ENCODE results near the gene UAP1.

The UAP1 gene

DNA sequence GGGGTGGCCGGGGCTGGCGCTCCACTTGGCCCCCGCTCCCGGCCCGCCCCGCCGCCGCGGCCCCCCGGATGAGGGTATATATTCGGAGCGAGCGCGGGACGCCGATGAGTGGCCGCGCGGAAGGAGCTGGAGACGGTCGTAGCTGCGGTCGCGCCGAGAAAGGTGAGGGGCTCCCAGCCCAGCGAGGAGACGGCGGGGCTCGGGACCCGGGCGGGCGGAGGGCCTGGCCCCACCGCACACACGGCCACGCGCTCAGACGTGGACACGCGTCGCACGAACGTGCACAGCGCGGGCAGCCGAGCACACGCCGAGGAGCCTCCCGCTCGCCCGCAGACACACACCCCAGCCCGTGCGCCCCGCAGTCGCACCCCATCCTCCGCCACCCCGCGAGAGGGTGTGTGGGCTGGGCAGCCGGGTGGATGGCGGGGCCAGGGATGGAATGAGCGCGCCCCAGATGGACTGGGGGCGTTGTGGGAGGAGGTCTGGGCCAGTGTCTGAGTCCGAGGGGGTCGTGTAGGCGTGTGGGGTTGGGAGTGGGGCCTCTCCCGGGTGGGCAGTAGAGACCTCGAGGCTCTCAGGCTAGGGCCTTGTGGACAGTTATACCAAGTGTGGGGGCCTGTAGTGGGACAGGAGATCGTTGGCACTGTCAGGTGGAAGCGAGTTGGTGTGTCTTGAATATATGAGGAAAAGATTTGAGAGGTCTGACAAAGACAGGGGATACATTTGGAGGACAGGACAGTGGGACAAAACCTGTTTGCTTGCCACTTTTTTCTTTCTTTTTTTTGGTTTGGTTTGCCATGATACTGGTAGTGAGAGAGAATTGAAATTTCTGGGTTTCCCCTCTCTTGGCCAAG is at the start of gene UAP1:
Gene UAP1 (plus strand): TSS at position 107 of the 854 bp plus-strand sequence. CDS start 4,347 bp downstream, outside the sequence.
- Histone ChIP-seq H3K27me3 (no peaks in the 10 kb centered on the region), H3K27ac (peak within 1 kb of the TSS; percentile 86), H3K36me3 (peaks cover 10% of the 10 kb centered on the region), H3K4me2 (peak within 1 kb of the TSS; percentile 95), H4K20me1 (no peaks in the 10 kb centered on the region; the same call in 1 of the 2 replicates), H3K4me3 (peak within 1 kb of the TSS; percentile 92), H3K9me3 (no peaks in the 10 kb centered on the region), H3K4me1 (peaks cover 16% of the 10 kb centered on the region), H3K9ac (peak within 1 kb of the TSS; percentile 91)
- TF ChIP-seq Cebpa-rat (IDR thresholded peaks at IDR 0.05), result no peak

DNA sequence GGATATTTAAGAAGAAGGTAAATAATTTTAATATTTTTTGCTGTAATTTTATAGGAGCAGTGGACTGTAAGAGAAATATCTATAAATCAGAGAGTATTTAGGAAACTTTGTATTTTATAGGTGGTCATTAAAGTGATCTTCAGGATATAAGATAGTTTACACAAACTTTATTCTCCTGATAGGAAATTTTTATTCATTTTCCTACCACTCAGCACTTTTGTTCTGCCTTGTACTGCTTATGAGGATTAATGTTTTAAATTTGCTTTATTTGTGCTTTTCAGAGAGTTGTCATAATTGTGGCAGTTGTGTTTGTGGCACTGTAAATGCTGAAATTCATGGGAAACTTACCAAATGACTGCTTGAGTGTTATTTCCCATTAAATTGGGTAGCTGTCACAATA is 34.2 kb upstream of the UAP1 start:
- no peak overlapping the region for H3K27ac ChIP-seq
- no peak for TF ChIP-seq Cebpa-rat (IDR thresholded peaks at IDR 0.05)
- H3K9me3 ChIP-seq, result no peaks in the 10 kb centered on the region
- H3K4me1 ChIP-seq, result no peaks in the 10 kb centered on the region
- H4K20me1 ChIP-seq, result no peaks in the 10 kb centered on the region
- no peak overlapping the region for H3K4me3 ChIP-seq
- no peak overlapping the region for H3K4me2 ChIP-seq
- no peak overlapping the region for H3K9ac ChIP-seq
- no peaks in the 10 kb centered on the region for H3K27me3 ChIP-seq
- H3K36me3 ChIP-seq, result peaks cover 46% of the 10 kb centered on the region

- H3K36me3 ChIP-seq, result peaks cover 14% of the 10 kb centered on the region
- H3K9me3 ChIP-seq, result no peaks in the 10 kb centered on the region
- no peak overlapping the region for H3K9ac ChIP-seq
- no peak overlapping the region for H3K4me2 ChIP-seq
- H3K27ac ChIP-seq, result no peak overlapping the region
- TF ChIP-seq Cebpa-rat (IDR thresholded peaks at IDR 0.05), result no peak
- no peaks in the 10 kb centered on the region for H4K20me1 ChIP-seq
- H3K27me3 ChIP-seq, result no peaks in the 10 kb centered on the region
- H3K4me3 ChIP-seq, result no peak overlapping the region
- no peaks in the 10 kb centered on the region for H3K4me1 ChIP-seq
Observed at GRCh38 chr1:162530307-162530987, 31.1 kb upstream of the UAP1 start.

GRCh38 chr1:162530988-162531319 is 30.6 kb upstream of the UAP1 start:
- no peak overlapping the region for H3K4me3 ChIP-seq
- H3K9me3 ChIP-seq, result no peaks in the 10 kb centered on the region
- no peaks in the 10 kb centered on the region for H3K4me1 ChIP-seq
- H3K4me2 ChIP-seq, result no peak overlapping the region
- no peaks in the 10 kb centered on the region for H3K27me3 ChIP-seq
- peaks cover 9% of the 10 kb centered on the region for H3K36me3 ChIP-seq
- no peak for TF ChIP-seq Cebpa-rat (IDR thresholded peaks at IDR 0.05)
- H4K20me1 ChIP-seq, result no peaks in the 10 kb centered on the region
- H3K27ac ChIP-seq, result no peak overlapping the region
- no peak overlapping the region for H3K9ac ChIP-seq

DNA sequence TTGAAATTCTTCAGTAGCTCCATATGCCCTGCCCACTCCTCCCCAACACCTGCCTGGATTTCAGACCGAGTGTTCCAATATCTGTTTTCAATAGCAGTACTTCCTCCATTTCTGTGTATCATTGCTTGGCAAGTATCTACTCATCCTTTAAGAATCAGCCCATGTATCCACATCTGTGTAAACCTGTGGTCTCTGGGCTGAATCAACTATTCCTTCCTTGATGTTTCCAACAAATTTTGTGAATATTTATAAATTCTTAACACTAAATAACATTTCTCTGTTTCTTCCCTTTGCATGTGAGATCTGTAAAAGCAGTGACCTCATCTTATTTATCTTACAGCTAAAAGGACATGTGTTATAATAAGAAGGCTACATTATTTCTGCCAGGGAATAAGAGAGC is 26.0 kb upstream of the UAP1 start:
- no peaks in the 10 kb centered on the region for H3K27me3 ChIP-seq
- no peaks in the 10 kb centered on the region for H3K9me3 ChIP-seq
- no peak overlapping the region for H3K9ac ChIP-seq
- H3K4me2 ChIP-seq, result no peak overlapping the region
- H3K36me3 ChIP-seq, result peaks cover 4% of the 10 kb centered on the region; the same call in 1 of the 2 replicates
- H3K27ac ChIP-seq, result no peak overlapping the region
- H4K20me1 ChIP-seq, result no peaks in the 10 kb centered on the region
- no peak overlapping the region for H3K4me3 ChIP-seq
- no peak for TF ChIP-seq Cebpa-rat (IDR thresholded peaks at IDR 0.05)
- H3K4me1 ChIP-seq, result no peaks in the 10 kb centered on the region

DNA sequence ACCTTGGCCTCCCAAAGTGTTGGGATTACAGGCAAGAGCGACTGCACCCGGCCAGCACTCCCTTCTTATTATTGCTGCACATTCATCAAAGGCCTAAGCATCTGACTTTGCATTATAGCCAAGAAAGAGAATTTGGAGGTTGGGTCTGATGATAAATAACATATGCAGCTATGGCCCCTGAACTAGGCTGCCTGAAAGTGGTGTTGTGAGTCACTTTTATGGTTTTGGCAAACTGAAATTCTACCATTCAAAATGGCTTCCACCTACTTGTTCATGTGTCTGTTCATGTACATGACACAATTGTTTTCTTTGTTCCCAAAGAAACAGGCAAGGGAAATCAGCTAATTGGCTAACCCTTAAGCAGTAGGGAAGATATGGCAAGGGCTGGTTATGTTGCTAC is 25.0 kb upstream of the UAP1 start:
- H3K4me2 ChIP-seq, result no peak overlapping the region
- no peak for TF ChIP-seq Cebpa-rat (IDR thresholded peaks at IDR 0.05)
- H3K27ac ChIP-seq, result no peak overlapping the region
- no peaks in the 10 kb centered on the region for H3K27me3 ChIP-seq
- H4K20me1 ChIP-seq, result no peaks in the 10 kb centered on the region
- no peaks in the 10 kb centered on the region for H3K4me1 ChIP-seq
- H3K9ac ChIP-seq, result no peak overlapping the region
- no peaks in the 10 kb centered on the region for H3K9me3 ChIP-seq
- H3K36me3 ChIP-seq, result no peaks in the 10 kb centered on the region
- H3K4me3 ChIP-seq, result no peak overlapping the region

GRCh38 chr1:162537216-162537615 is 24.3 kb upstream of the UAP1 start:
- Histone ChIP-seq H3K9ac (no peak overlapping the region), H4K20me1 (no peaks in the 10 kb centered on the region), H3K9me3 (no peaks in the 10 kb centered on the region), H3K4me2 (no peak overlapping the region), H3K27ac (no peak overlapping the region), H3K4me1 (no peaks in the 10 kb centered on the region), H3K4me3 (no peak overlapping the region), H3K27me3 (no peaks in the 10 kb centered on the region), H3K36me3 (no peaks in the 10 kb centered on the region)
- no peak for TF ChIP-seq Cebpa-rat (IDR thresholded peaks at IDR 0.05)

DNA sequence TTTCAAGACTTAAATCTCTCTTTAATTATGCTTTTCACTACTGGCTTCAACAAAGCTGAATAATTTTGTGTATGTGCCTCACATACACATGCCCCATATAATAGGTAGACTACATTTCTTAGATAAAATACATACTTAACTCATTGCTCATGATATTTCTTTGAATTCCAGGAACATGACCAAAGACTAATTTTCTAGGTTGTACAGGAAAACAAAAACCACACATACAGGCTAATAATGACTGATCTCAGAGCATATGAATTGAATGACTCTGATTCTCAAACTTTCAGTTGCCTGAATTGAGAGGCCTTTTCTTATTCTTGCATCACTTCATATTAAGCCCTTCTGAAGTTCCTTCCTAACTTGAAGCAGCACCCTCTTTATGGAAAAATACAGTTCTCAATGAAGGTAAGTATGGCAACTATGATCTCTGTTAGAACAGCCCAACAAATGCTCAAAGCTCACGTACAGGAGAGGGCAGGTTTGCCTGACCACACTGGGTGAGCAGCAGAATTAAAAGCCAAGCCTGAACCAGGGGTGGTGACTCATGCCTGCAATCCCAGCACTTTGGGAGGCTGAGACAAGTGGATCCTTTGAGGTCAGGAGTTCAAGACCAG is 22.6 kb upstream of the UAP1 start:
- no peaks in the 10 kb centered on the region for H4K20me1 ChIP-seq
- H3K9me3 ChIP-seq, result peaks cover 7% of the 10 kb centered on the region; the same call in 1 of the 2 replicates
- no peak overlapping the region for H3K4me2 ChIP-seq
- H3K9ac ChIP-seq, result no peak overlapping the region
- H3K4me1 ChIP-seq, result no peaks in the 10 kb centered on the region
- no peaks in the 10 kb centered on the region for H3K36me3 ChIP-seq
- no peak overlapping the region for H3K4me3 ChIP-seq
- H3K27ac ChIP-seq, result no peak overlapping the region
- no peak for TF ChIP-seq Cebpa-rat (IDR thresholded peaks at IDR 0.05)
- no peaks in the 10 kb centered on the region for H3K27me3 ChIP-seq

GRCh38 chr1:162541619-162542141 is 19.8 kb upstream of the UAP1 start:
- no peaks in the 10 kb centered on the region for H4K20me1 ChIP-seq
- H3K27ac ChIP-seq, result no peak overlapping the region

More at GRCh38 chr1:162541619-162542141, 19.8 kb upstream of the UAP1 start:
- Histone ChIP-seq H3K27me3 (no peaks in the 10 kb centered on the region), H3K4me3 (no peak overlapping the region), H3K4me2 (no peak overlapping the region), H3K4me1 (0 out of 2 replicates have a peak, but pooled peaks cover 6% of the 10 kb centered on the region), H3K9ac (no peak overlapping the region), H3K36me3 (no peaks in the 10 kb centered on the region), H3K9me3 (peaks cover 11% of the 10 kb centered on the region)
- TF ChIP-seq Cebpa-rat (IDR thresholded peaks at IDR 0.05), result no peak
